Left lung (tissue), 10 donors: Measurements from ENCODE around the gene SMAD7. TPM values are rescaled to one million over a fixed set of nuclear protein-coding genes. Genes with fewer than 3 reads are reported as not detected.
A peak's percentile ranks its signal among the peaks of the same experiment; 100 is the strongest.

ENCODE experiments used
- ATAC-seq: fragments of 200-7000 bp; cut with Tn5 transposase; one replicate; pipeline ENCODE4 v1.9.1; 2020; ENCODE audit warnings: moderate library complexity
- DNase-seq, 4 donors: peaks; one replicate each; pipeline ENCODE4 v3.0.0-alpha.2; 2013 to 2020
- H3K27ac ChIP-seq, 2 donors: fragments of 200-600 bp; sonication (generic) in 1 of 2; one replicate each; pipeline versions ENCODE4 v1.5.0 to v1.8.0; 2020 to 2021
- H3K27me3 ChIP-seq, 2 donors: fragments of 200-600 bp; sonication (generic) in 1 of 2; one replicate each; pipeline versions ENCODE4 v1.5.0 to v1.8.0; 2020 to 2021
- H3K36me3 ChIP-seq, 2 donors: fragments of 200-600 bp; sonication (generic) in 1 of 2; one replicate each; pipeline versions ENCODE4 v1.5.0 to v1.8.0; 2020 to 2021
- H3K4me1 ChIP-seq, 2 donors: fragments of 200-600 bp; one replicate each; pipeline ENCODE4 v1.8.0; 2021
- H3K4me3 ChIP-seq, 2 donors: fragments of 200-600 bp; sonication (generic) in 1 of 2; one replicate each; pipeline versions ENCODE4 v1.5.0 to v1.8.0; 2020 to 2021; ENCODE audit warnings: mild to moderate bottlenecking in 1 of 2
- H3K9me3 ChIP-seq, 2 donors: fragments of 200-600 bp; sonication (generic) in 1 of 2; one replicate each; pipeline versions ENCODE4 v1.5.0 to v1.8.0; 2020 to 2021
- CTCF ChIP-seq, 2 donors: fragments of 200-600 bp; sonication (generic) in 1 of 2; IDR thresholded peaks; one replicate each; pipeline versions ENCODE4 v1.5.0 to v1.8.0; 2021; ENCODE audit warnings: antibody characterized with exemption in 2 of 2
- intact Hi-C, 2 donors: fragments of 100-400 bp; cut with DNase I; formaldehyde crosslinking; loops; one replicate each; pipeline versions ENCODE4 v1.11.2 to v1.14.2; 2022
- polyA plus RNA-seq, 6 donors: library from polyadenylated mRNA; unstranded; fragments of 120-200 nt; gene quantifications; one replicate each; pipeline ENCODE4 v1.2.1, GENCODE V29; 2013; ENCODE audit not compliant: insufficient read length in 6 of 6
- total RNA-seq, 2 donors: library from RNA; stranded (reverse); fragmentation: NEBNext Ultra II Directional; extraction: Animal tissue kit (Norgen Biotek cat#: 25700); gene quantifications; one replicate each; pipeline ENCODE4 v1.2.1, GENCODE V29; 2021
- donor health status: DM: no; HTN: yes; CAD: no.
- donor health status: DM: no; HTN: no; CAD: no.

SMAD7 gene
- total and polyA plus RNA-seq, 8 donors, result 43.3 to 71.2 (median 61.9) TPM

- H3K4me1 ChIP-seq, result peaks cover 12 to 41% of the 10 kb centered on the region in 2 donors
- no peaks in the 10 kb centered on the region for H3K9me3 ChIP-seq
- no peak overlapping the region for H3K4me3 ChIP-seq
- intact Hi-C loops, result no loop called here
- H3K36me3 ChIP-seq, result no peaks in the 10 kb centered on the region
- TF ChIP-seq CTCF (IDR thresholded peaks at IDR 0.05), result no peak
- ATAC-seq (peak; percentile 25), DNase-seq (no peak)
- H3K27ac ChIP-seq, result no peak overlapping the region
- H3K27me3 ChIP-seq, result no peaks in the 10 kb centered on the region
These were observed 56.9 kb downstream of the SMAD7 start for GRCh38 chr18:48893608-48894600.

- intact Hi-C loops, result no loop called here
- no peaks in the 10 kb centered on the region for H3K9me3 ChIP-seq
- ATAC-seq (no peak), DNase-seq (peak in 1 of 4 donors; percentile 45)
- no peak overlapping the region for H3K4me3 ChIP-seq
- H3K27me3 ChIP-seq, result no peaks in the 10 kb centered on the region
- TF ChIP-seq CTCF (IDR thresholded peaks at IDR 0.05), result no peak
- no peak overlapping the region for H3K27ac ChIP-seq
- peaks cover 12 to 37% of the 10 kb centered on the region in 2 donors for H3K4me1 ChIP-seq
- no peaks in the 10 kb centered on the region for H3K36me3 ChIP-seq
These were observed 57.6 kb downstream of the SMAD7 start for GRCh38 chr18:48893061-48893607.

DNA sequence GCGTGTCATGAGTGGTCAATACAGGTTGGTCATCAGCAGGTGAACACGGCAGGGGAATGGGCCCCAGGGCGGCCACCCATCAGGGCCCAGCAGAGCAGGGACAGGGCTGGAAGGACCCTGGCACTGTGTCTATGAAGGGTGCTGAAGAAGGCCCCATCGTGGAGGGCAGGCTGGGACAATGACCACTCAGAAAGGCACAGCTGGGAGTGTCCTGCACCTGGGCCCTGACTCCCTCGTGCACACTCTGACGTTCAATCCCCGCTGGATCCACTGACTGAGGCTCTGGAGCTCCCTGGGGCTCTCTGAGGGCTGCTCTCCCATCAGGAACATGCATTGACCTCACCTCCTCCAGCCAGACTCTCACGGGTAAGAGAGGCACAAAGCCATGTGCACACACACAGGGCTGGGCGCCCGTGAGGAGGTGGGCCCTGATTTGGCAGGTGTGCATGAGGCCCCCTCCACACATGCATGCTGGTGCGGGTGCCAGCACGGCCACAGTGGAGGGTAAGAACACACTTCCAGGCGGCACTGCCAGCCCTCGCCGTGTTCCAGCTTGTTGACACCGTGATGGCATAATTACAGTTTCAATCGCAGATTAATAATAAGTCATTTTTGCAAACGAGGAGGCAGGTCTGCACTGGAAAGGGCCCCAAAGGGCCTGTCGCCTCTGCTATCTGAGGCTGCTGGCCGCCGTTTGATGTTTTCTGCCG is 58.5 kb downstream of the SMAD7 start:
- H3K9me3 ChIP-seq, result no peaks in the 10 kb centered on the region
- intact Hi-C loops, result no loop called here
- DNase-seq, result peak in 1 of 4 donors; percentile 75
- no peak for TF ChIP-seq CTCF (IDR thresholded peaks at IDR 0.05)
- H3K27ac ChIP-seq, result no peak overlapping the region
- H3K4me1 ChIP-seq, result peaks cover 12 to 35% of the 10 kb centered on the region in 2 donors
- H3K27me3 ChIP-seq, result no peaks in the 10 kb centered on the region
- no peak for ATAC-seq
- H3K36me3 ChIP-seq, result no peaks in the 10 kb centered on the region
- no peak overlapping the region for H3K4me3 ChIP-seq

DNA sequence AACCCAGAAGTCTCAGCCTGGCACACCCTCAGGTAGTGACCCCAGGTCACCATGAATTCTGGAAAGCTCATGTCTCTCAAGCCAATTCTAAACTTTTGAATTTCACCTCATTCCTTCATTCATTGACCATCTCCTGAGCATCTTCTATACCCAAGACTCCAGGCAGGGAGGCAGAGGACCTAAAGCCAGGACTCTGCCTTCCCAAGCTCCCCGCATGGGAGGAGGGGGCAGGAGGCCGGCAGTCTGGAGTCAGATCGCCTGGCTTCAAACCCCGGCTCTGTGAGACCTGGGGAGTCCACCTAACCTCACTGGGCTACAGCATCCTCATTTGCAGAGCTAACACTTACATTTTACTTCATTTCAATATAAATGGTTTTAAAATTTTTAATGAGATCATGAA is 59.0 kb downstream of the SMAD7 start:
- no peak for TF ChIP-seq CTCF (IDR thresholded peaks at IDR 0.05)
- Histone ChIP-seq H3K36me3 (no peaks in the 10 kb centered on the region), H3K4me1 (peaks cover 12 to 30% of the 10 kb centered on the region in 2 donors), H3K27ac (no peak overlapping the region), H3K27me3 (no peaks in the 10 kb centered on the region), H3K9me3 (no peaks in the 10 kb centered on the region), H3K4me3 (no peak overlapping the region)
- intact Hi-C loops, result no loop called here
- ATAC-seq (no peak), DNase-seq (peak in 1 of 4 donors; percentile 22)
